Thyroid gland (tissue), 4 donors: ENCODE data around the gene EHD3. TPM values are rescaled to one million over a fixed set of nuclear protein-coding genes. Genes with fewer than 3 reads are reported as not detected.

Experiments used
- DNase-seq, 2 donors: peaks; one replicate each; pipeline ENCODE4 v3.0.0-alpha.2; 2019
- H3K27ac ChIP-seq, 3 donors: fragments of 200-600 bp; sonication (generic); 1 replicate in 2 of 3; 2 replicates in 1 of 3; pipeline ENCODE4 v1.5.1; 2016 to 2019; ENCODE audit warnings: mild to moderate bottlenecking in 1 of 3, moderate library complexity in 1 of 3
- H3K27me3 ChIP-seq: fragments of 200-600 bp; sonication (generic); one replicate; pipeline ENCODE4 v1.5.1; 2019
- H3K36me3 ChIP-seq, 2 donors: fragments of 200-600 bp; sonication (generic); one replicate each; pipeline ENCODE4 v1.5.1; 2016 to 2019
- H3K4me1 ChIP-seq, 2 donors: fragments of 200-600 bp; sonication (generic); one replicate each; pipeline ENCODE4 v1.5.1; 2017 to 2019
- H3K4me3 ChIP-seq, 3 donors: fragments of 200-600 bp; sonication (generic); replicated peaks in 1 of 3; 1 replicate in 2 of 3; 2 replicates in 1 of 3; pipeline ENCODE4 v1.5.1; 2016; ENCODE audit warnings: mild to moderate bottlenecking in 1 of 3
- H3K9me3 ChIP-seq: fragments of 200-600 bp; sonication (generic); one replicate; pipeline ENCODE4 v1.5.1; 2017
- POLR2A ChIP-seq, 2 donors: fragments of 450-650 bp; IDR thresholded peaks; one replicate each; pipeline ENCODE4 v1.6.1; 2017; ENCODE audit warnings: antibody characterized with exemption in 2 of 2, mild to moderate bottlenecking in 2 of 2, moderate library complexity in 1 of 2
- WGBS, 2 donors: methylation state at CpG; one replicate each; pipeline ENCODE4 v1.1.5; 2017; 5-methylcytosine and 5-hydroxymethylcytosine counted together
- intact Hi-C: fragments of 100-400 bp; cut with DNase I; formaldehyde crosslinking; loops from one replicate; pipeline ENCODE4 v1.15.1; 2023
- total RNA-seq, 4 donors: library from RNA; depleted of rRNA; stranded (reverse); fragments of >200 nt; gene quantifications; one replicate each; pipeline ENCODE4 v1.2.3, GENCODE V29; 2016
- TF ChIP-seq, protein P1 (sequence below), 6 experiments: fragments of 200-600 bp in 3 of 6; fragments of 450-650 bp in 3 of 6; sonication (generic) in 3 of 6; IDR thresholded peaks; one replicate each; pipeline ENCODE4 v1.5.1; 2016 to 2019; ENCODE audit warnings: antibody characterized with exemption in 6 of 6, mild to moderate bottlenecking in 2 of 6, inconsistent platforms in 1 of 6, moderate library complexity in 1 of 6

EHD3 gene
- total RNA-seq, 4 donors from 2014 or later, result 4.2 to 9.2 (median 5.5) TPM

DNA sequence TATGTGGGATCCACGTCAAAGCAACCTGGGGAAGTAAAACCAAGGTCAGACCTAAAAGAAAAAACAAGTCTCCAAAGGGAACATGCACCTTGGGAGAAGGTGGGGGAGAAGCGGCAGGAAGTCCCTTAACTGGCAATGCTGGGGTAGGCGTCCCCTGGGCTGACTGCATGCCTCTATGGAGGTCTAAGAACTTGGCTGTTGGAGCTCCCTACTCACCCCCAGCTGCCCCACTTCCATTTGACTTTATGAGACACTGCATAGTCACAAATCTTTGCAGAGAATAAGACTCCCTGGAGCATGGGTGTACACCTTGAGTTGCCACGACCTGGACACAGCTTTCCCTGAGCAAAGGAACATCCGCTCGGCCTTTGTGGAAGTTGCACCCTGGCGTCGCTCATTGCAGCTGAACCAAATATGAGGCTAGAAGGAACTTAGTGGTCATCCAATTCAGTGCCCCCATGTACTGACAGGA, 19.5 kb upstream of the EHD3 start:
- no peaks in the 10 kb centered on the region for H3K27me3 ChIP-seq
- no peaks in the 10 kb centered on the region for H3K9me3 ChIP-seq
- WGBS, 2 donors, result 86 to 87% methylated on average over 8 of the region's 8 CpGs
- TF ChIP-seq, protein P1, sequence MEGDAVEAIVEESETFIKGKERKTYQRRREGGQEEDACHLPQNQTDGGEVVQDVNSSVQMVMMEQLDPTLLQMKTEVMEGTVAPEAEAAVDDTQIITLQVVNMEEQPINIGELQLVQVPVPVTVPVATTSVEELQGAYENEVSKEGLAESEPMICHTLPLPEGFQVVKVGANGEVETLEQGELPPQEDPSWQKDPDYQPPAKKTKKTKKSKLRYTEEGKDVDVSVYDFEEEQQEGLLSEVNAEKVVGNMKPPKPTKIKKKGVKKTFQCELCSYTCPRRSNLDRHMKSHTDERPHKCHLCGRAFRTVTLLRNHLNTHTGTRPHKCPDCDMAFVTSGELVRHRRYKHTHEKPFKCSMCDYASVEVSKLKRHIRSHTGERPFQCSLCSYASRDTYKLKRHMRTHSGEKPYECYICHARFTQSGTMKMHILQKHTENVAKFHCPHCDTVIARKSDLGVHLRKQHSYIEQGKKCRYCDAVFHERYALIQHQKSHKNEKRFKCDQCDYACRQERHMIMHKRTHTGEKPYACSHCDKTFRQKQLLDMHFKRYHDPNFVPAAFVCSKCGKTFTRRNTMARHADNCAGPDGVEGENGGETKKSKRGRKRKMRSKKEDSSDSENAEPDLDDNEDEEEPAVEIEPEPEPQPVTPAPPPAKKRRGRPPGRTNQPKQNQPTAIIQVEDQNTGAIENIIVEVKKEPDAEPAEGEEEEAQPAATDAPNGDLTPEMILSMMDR (IDR thresholded peaks at IDR 0.05), result no peak
- no peak for TF ChIP-seq POLR2A (IDR thresholded peaks at IDR 0.05)
- intact Hi-C loops, result no loop called here
- H3K36me3 ChIP-seq, result no peaks in the 10 kb centered on the region
- no peaks in the 10 kb centered on the region for H3K4me1 ChIP-seq
- no peak overlapping the region for H3K4me3 ChIP-seq
- H3K27ac ChIP-seq, result no peak overlapping the region
- no peak for DNase-seq

DNA sequence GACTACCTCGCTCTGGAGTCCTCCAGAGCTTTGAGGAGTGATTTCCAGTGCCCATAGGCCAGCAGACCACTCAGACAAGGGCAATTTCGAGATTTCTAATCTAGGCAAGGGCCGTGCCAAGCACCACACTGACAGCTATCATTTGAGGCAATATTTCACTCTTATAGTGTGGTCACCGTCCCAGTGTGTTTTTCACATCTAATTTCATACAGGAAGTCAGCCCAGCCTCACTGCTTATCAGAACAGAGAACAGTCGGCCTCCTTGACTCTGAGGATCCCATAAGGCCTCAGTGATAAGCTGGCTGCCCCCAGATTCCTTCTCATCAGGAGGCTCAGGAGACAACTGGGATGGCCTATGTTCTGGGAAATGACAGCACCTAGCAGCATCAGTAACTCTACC, 17.2 kb upstream of the EHD3 start:
- Histone ChIP-seq H3K4me3 (no peak overlapping the region), H3K27ac (no peak overlapping the region), H3K9me3 (no peaks in the 10 kb centered on the region), H3K36me3 (no peaks in the 10 kb centered on the region), H3K4me1 (no peaks in the 10 kb centered on the region), H3K27me3 (no peaks in the 10 kb centered on the region)
- no peak for DNase-seq
- WGBS, 2 donors, result 79 to 84% methylated on average over 5 of the region's 5 CpGs
- intact Hi-C loops, result no loop called here
- TF ChIP-seq, protein P1 (IDR thresholded peaks at IDR 0.05), result no peak
- TF ChIP-seq POLR2A (IDR thresholded peaks at IDR 0.05), result no peak

DNA sequence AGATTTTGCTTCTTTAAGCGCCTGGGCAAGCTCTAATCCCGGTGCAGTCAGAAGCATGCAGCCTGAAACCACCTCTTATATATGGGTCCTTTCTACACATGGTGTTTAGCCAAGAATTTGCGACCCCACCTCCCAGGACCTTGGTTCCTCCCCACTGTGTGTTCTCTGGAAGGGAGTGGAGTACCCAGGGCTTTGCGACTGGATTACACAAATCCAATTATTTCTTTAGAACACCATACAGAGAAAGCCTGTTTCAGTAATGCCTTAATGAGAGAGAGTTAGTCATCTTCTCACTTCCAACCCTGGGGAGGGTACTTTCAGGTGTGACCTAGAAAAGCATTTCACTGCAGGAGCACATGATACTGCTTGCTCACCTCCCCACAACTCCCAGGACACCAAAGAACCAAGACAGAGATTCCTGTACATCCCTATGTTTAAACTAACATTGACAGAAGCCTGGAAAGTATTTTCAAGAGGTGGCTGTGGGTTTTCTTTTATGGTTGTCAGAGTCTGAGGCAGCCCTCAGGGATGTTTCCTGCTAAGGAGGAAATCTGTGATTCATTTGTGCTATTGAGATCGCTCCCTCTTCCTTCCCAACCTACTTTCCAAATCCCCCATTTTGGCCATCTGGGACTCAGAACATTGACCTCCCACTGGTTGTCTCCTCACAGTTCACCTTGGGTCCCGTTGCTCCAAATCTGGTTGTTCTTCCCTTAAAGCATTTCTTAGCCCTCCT, 16.3 kb upstream of the EHD3 start, which contains the start of gene CAPN14:
Gene CAPN14 (minus strand): TSS at position 51 of the 736 bp plus-strand sequence. CDS start 12,068 bp downstream, outside the sequence.
- H3K4me1 ChIP-seq, result no peaks in the 10 kb centered on the region
- WGBS, 2 donors, result 64 to 72% methylated on average over 6 of the region's 6 CpGs
- no peaks in the 10 kb centered on the region for H3K9me3 ChIP-seq
- intact Hi-C loops, result no loop called here
- H3K27ac ChIP-seq, result no peak within 1 kb of the TSS
- no peaks in the 10 kb centered on the region for H3K36me3 ChIP-seq
- no peak for DNase-seq
- TF ChIP-seq, protein P1 (IDR thresholded peaks at IDR 0.05), result no peak
- TF ChIP-seq POLR2A (IDR thresholded peaks at IDR 0.05), result no peak
- H3K27me3 ChIP-seq, result no peaks in the 10 kb centered on the region
- no peak within 1 kb of the TSS for H3K4me3 ChIP-seq

DNA sequence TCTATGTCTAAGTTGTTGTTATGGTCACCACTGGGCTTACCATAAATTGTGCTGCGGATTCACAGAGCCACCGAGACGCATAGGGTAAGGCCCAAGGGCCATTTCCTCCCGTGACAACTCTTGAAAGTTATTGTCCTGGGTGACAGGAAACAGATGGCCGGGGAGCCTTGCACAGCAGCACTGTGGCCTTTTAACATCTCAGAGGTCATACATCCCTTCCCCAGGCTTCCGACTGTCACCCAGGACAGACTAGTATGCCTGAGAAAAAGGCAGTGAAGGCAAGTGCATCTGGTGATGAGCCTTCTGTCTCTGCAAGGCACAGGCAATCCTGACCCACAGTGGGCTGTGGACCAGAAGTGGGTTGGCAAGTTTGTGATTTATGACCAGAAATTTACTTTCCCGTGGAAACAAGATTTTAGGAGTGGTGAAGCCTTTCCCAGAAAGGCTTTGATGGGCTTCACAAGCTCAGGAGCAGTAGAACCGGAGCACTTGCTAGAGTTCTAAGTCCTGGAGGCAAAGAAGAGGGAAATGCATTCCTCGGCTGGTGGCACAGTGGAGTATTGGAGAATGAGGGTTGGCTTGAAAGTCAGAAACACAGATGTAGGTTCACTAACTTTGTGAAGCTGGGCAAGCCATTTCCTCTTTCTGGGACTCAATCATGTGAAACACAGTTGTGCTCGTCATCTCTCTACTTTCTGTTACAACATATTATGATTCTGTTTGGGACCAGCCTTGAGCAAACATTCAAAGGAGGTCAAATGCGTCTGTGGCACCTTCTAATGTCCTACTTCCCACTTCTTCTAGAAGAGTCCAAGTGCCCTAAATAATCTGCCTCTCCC, 14.6 kb upstream of the EHD3 start:
- intact Hi-C loops, result no loop called here
- Histone ChIP-seq H3K4me3 (no peak overlapping the region), H3K27me3 (no peaks in the 10 kb centered on the region), H3K4me1 (no peaks in the 10 kb centered on the region), H3K27ac (no peak overlapping the region), H3K9me3 (no peaks in the 10 kb centered on the region), H3K36me3 (no peaks in the 10 kb centered on the region)
- no peak for DNase-seq
- WGBS, 2 donors, result 62 to 66% methylated on average over 11 of the region's 11 CpGs
- TF ChIP-seq, protein P1 (IDR thresholded peaks at IDR 0.05), result no peak

DNA sequence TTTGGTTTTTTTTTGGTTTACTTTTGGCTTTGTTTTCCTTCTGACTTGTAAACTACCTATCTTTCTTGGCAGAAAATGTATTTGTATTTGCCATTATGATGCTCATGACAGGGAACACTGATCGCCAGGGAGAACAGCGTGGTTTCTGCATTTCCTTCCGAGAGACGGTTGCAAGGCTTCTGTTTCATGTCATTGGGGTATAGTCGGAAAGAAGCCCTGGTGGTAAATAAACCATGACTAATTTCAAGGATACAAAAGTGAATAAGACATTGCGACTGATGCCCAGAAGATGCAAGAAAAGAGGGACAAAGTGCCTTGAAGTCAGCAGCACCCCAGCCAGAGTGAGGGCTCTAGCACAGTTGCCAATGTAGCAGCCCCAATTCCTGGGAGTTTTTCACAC, 12.4 kb upstream of the EHD3 start:
- Histone ChIP-seq H3K27me3 (no peaks in the 10 kb centered on the region), H3K4me3 (no peak overlapping the region), H3K4me1 (no peaks in the 10 kb centered on the region), H3K27ac (no peak overlapping the region), H3K36me3 (no peaks in the 10 kb centered on the region), H3K9me3 (no peaks in the 10 kb centered on the region)
- TF ChIP-seq, protein P1 (IDR thresholded peaks at IDR 0.05), result no peak
- TF ChIP-seq POLR2A (IDR thresholded peaks at IDR 0.05), result no peak
- no peak for DNase-seq
- 63 to 71% methylated on average over 6 of the region's 6 CpGs for WGBS, 2 donors
- intact Hi-C loops, result no loop called here
